ENCODE measurements around the gene GTF2F2. TPM values are rescaled to one million over a fixed set of nuclear protein-coding genes. Genes with fewer than 3 reads are reported as not detected.

Gene GTF2F2
- total RNA-seq, 1 experiment from 2014 or later = 33.8 TPM

DNA sequence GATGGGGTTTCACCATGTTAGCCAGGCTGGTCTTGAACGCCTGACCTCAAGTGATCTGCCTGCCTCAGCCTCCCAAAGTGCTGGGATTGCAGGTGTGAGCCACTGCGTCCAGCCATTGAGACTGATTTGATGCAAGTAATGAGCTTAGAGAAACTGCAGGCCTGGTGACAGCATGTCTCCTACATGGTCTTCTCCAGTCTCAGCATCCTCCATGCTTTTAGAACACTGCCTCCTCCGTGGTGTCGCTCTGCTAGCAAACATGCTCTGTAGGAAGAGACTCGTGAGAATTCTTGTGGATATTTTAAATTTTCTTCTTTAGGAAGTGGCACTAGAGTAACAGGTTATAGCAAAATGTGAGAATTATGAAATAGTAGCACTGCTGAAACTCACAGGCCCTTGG lies 183.6 kb downstream of the GTF2F2 start:
- DNase-seq (ENCODE audit: low spot score) = no peak
- no peak overlapping the region for H3K27ac Mint-ChIP-seq
- H3K36me3 Mint-ChIP-seq = no peaks in the 10 kb centered on the region
- no peaks in the 10 kb centered on the region for H3K27me3 Mint-ChIP-seq (ENCODE audit: low read depth)
- no peak overlapping the region for H3K4me3 Mint-ChIP-seq
- H3K4me1 Mint-ChIP-seq = peaks cover 32% of the 10 kb centered on the region
- ChIA-PET POLR2A (interaction anchor here (0.8 kb wide), 1 partner anchor 10 kb away, joined by 3 read pairs; no protein-coding TSS in a partner anchor), CTCF (interaction anchor here (2.6 kb wide), 1 partner anchor 23 kb away, joined by 10 read pairs; no protein-coding TSS in a partner anchor)
- H3K9me3 Mint-ChIP-seq = no peaks in the 10 kb centered on the region
- ATAC-seq = no peak
- TF ChIP-seq PRRX2 (CRISPR knock-in tag; IDR thresholded peaks at IDR 0.05) = no peak
- no peak for TF ChIP-seq RELA (CRISPR knock-in tag; IDR thresholded peaks at IDR 0.05; ENCODE audit: borderline replicate concordance)
- TF ChIP-seq SMAD3 (CRISPR knock-in tag; IDR thresholded peaks at IDR 0.05; ENCODE audit: borderline replicate concordance) = no peak
- TF ChIP-seq, protein P1, sequence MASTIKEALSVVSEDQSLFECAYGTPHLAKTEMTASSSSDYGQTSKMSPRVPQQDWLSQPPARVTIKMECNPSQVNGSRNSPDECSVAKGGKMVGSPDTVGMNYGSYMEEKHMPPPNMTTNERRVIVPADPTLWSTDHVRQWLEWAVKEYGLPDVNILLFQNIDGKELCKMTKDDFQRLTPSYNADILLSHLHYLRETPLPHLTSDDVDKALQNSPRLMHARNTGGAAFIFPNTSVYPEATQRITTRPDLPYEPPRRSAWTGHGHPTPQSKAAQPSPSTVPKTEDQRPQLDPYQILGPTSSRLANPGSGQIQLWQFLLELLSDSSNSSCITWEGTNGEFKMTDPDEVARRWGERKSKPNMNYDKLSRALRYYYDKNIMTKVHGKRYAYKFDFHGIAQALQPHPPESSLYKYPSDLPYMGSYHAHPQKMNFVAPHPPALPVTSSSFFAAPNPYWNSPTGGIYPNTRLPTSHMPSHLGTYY (CRISPR knock-in tag; IDR thresholded peaks at IDR 0.05) = no peak
- no peak for TF ChIP-seq SMAD4 (CRISPR knock-in tag; IDR thresholded peaks at IDR 0.05)
- TF ChIP-seq ZNF138 (CRISPR knock-in tag; conservative IDR thresholded peaks at IDR 0.05) = no peak
- no peak for TF ChIP-seq ETV6 (CRISPR knock-in tag; IDR thresholded peaks at IDR 0.05)
- TF ChIP-seq NR1H2 (CRISPR knock-in tag; IDR thresholded peaks at IDR 0.05) = no peak
- no peak for TF ChIP-seq NR2C2 (CRISPR knock-in tag; IDR thresholded peaks at IDR 0.05)
- no peak for TF ChIP-seq ZNF423 (CRISPR knock-in tag; IDR thresholded peaks at IDR 0.05)
- no peak for TF ChIP-seq TP53 (CRISPR knock-in tag; IDR thresholded peaks at IDR 0.05)
- no peak for TF ChIP-seq ZNF416 (CRISPR knock-in tag; IDR thresholded peaks at IDR 0.05)
- TF ChIP-seq, protein P2, sequence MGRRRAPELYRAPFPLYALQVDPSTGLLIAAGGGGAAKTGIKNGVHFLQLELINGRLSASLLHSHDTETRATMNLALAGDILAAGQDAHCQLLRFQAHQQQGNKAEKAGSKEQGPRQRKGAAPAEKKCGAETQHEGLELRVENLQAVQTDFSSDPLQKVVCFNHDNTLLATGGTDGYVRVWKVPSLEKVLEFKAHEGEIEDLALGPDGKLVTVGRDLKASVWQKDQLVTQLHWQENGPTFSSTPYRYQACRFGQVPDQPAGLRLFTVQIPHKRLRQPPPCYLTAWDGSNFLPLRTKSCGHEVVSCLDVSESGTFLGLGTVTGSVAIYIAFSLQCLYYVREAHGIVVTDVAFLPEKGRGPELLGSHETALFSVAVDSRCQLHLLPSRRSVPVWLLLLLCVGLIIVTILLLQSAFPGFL (CRISPR knock-in tag; IDR thresholded peaks at IDR 0.05; ENCODE audit: borderline replicate concordance) = no peak

DNA sequence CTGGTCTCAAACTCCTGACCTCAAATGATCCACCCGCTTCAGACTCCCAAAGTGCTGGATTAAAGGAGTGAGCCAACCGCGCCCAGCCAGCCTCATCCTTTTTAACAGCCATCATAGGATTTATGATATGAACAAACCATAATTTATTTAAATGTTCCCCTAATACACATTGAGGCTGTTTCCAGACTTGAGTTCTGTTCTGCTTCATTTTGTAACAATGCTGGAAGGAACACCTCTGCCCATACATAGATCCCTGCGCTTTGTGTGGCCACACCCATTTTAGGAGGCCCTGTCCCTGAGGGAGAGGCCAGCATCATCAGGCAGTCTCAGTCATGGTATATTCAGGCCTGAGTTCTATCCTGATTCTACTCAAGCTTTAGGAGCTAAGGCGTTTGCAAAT lies 184.8 kb downstream of the GTF2F2 start:
- H3K4me3 Mint-ChIP-seq = no peak overlapping the region
- no peak overlapping the region; the same call in 1 of the 2 replicates for H3K27ac Mint-ChIP-seq
- H3K4me1 Mint-ChIP-seq = peaks cover 39% of the 10 kb centered on the region
- H3K9me3 Mint-ChIP-seq = no peaks in the 10 kb centered on the region
- CTCF ChIA-PET = no interaction called here
- TF ChIP-seq SP1 (CRISPR knock-in tag; conservative IDR thresholded peaks at IDR 0.05) = no peak
- no peak for TF ChIP-seq ZNF263 (CRISPR knock-in tag; IDR thresholded peaks at IDR 0.05; ENCODE audit: low read depth)
- TF ChIP-seq ZNF423 (CRISPR knock-in tag; IDR thresholded peaks at IDR 0.05) = no peak
- TF ChIP-seq RORB (CRISPR knock-in tag; IDR thresholded peaks at IDR 0.05) = no peak
- TF ChIP-seq MXD4 (CRISPR knock-in tag; IDR thresholded peaks at IDR 0.05; ENCODE audit: borderline replicate concordance) = no peak
- TF ChIP-seq IRF2 (CRISPR knock-in tag; IDR thresholded peaks at IDR 0.05; ENCODE audit: borderline replicate concordance, low read depth) = no peak
- no peak for TF ChIP-seq SMAD3 (CRISPR knock-in tag; IDR thresholded peaks at IDR 0.05; ENCODE audit: borderline replicate concordance)
- no peak for TF ChIP-seq TEAD4 (CRISPR knock-in tag; IDR thresholded peaks at IDR 0.05)
- no peaks in the 10 kb centered on the region for H3K36me3 Mint-ChIP-seq
- DNase-seq (ENCODE audit: low spot score) (no peak), ATAC-seq (0 out of 2 replicates have a peak, but pooled peaks have one; percentile 12)
- H3K27me3 Mint-ChIP-seq (ENCODE audit: low read depth) = no peaks in the 10 kb centered on the region
- POLR2A ChIA-PET = no interaction called here

DNA sequence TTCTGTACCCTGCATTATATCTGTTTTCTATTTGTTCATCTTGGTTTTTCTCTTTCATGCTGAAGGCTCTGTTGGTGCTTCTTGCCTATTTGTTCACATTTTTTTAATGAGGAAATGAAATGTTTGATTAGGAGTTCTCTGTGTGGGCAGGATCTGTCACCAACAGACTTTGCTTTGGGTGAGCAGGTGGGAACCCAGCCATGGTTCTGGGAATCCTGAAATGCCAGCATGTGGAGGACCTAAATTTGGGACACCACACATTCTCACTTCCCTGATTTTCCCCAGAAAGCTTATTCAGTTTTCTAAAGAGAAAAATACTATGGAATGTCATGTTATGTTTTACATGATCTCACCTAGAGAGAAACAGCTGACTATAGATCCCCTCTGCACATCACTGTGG lies 186.7 kb downstream of the GTF2F2 start:
- Mint-ChIP-seq H3K36me3 (no peaks in the 10 kb centered on the region), H3K27ac (no peak overlapping the region), H3K27me3 (ENCODE audit: low read depth) (no peaks in the 10 kb centered on the region), H3K4me1 (peaks cover 40% of the 10 kb centered on the region), H3K4me3 (no peak overlapping the region), H3K9me3 (no peaks in the 10 kb centered on the region)
- no peak for DNase-seq (ENCODE audit: low spot score)
- POLR2A ChIA-PET = no interaction called here
- CTCF ChIA-PET = interaction anchor here (3.9 kb wide), 1 partner anchor 260 kb away, joined by 28 read pairs; no protein-coding TSS in a partner anchor
- ATAC-seq = no peak
- TF ChIP-seq JUN (CRISPR knock-in tag; IDR thresholded peaks at IDR 0.05) = no peak
- no peak for TF ChIP-seq KAT7 (CRISPR knock-in tag; IDR thresholded peaks at IDR 0.05; ENCODE audit: borderline replicate concordance)
- no peak for TF ChIP-seq OVOL2 (CRISPR knock-in tag; IDR thresholded peaks at IDR 0.05; ENCODE audit: borderline replicate concordance)
- TF ChIP-seq ZNF121 (CRISPR knock-in tag; IDR thresholded peaks at IDR 0.05) = no peak
- TF ChIP-seq NFE2L1 (CRISPR knock-in tag; IDR thresholded peaks at IDR 0.05) = no peak
- TF ChIP-seq, protein P3, sequence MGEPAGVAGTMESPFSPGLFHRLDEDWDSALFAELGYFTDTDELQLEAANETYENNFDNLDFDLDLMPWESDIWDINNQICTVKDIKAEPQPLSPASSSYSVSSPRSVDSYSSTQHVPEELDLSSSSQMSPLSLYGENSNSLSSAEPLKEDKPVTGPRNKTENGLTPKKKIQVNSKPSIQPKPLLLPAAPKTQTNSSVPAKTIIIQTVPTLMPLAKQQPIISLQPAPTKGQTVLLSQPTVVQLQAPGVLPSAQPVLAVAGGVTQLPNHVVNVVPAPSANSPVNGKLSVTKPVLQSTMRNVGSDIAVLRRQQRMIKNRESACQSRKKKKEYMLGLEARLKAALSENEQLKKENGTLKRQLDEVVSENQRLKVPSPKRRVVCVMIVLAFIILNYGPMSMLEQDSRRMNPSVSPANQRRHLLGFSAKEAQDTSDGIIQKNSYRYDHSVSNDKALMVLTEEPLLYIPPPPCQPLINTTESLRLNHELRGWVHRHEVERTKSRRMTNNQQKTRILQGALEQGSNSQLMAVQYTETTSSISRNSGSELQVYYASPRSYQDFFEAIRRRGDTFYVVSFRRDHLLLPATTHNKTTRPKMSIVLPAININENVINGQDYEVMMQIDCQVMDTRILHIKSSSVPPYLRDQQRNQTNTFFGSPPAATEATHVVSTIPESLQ (CRISPR knock-in tag; IDR thresholded peaks at IDR 0.05) = no peak
- no peak for TF ChIP-seq ELF4 (CRISPR knock-in tag; IDR thresholded peaks at IDR 0.05; ENCODE audit: low read depth)
- TF ChIP-seq, protein P4, sequence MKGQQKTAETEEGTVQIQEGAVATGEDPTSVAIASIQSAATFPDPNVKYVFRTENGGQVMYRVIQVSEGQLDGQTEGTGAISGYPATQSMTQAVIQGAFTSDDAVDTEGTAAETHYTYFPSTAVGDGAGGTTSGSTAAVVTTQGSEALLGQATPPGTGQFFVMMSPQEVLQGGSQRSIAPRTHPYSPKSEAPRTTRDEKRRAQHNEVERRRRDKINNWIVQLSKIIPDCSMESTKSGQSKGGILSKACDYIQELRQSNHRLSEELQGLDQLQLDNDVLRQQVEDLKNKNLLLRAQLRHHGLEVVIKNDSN (CRISPR knock-in tag; IDR thresholded peaks at IDR 0.05) = no peak
- TF ChIP-seq FOXJ3 (CRISPR knock-in tag; IDR thresholded peaks at IDR 0.05; ENCODE audit: borderline replicate concordance) = no peak
- TF ChIP-seq ZNF396 (CRISPR knock-in tag; IDR thresholded peaks at IDR 0.05; ENCODE audit: borderline replicate concordance) = no peak
- TF ChIP-seq ZNF671 (CRISPR knock-in tag; IDR thresholded peaks at IDR 0.05) = no peak
- TF ChIP-seq, protein P5, sequence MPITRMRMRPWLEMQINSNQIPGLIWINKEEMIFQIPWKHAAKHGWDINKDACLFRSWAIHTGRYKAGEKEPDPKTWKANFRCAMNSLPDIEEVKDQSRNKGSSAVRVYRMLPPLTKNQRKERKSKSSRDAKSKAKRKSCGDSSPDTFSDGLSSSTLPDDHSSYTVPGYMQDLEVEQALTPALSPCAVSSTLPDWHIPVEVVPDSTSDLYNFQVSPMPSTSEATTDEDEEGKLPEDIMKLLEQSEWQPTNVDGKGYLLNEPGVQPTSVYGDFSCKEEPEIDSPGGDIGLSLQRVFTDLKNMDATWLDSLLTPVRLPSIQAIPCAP (CRISPR knock-in tag; IDR thresholded peaks at IDR 0.05) = no peak

Data from WTC11 (cell line).